AG08395 (cell line): ENCODE measurements around the gene OR9A2.
A peak's percentile ranks its signal among the peaks of the same experiment; 100 is the strongest.

Experiments used
- DNase-seq: peaks from one replicate; pipeline ENCODE4 v3.0.0; 2012; ENCODE audit warnings: mixed read lengths, low spot score

Gene OR9A2, protein sequence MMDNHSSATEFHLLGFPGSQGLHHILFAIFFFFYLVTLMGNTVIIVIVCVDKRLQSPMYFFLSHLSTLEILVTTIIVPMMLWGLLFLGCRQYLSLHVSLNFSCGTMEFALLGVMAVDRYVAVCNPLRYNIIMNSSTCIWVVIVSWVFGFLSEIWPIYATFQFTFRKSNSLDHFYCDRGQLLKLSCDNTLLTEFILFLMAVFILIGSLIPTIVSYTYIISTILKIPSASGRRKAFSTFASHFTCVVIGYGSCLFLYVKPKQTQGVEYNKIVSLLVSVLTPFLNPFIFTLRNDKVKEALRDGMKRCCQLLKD

GRCh38 chr7:143027032-143027431 lies at the start of gene OR9A2:
Gene OR9A2, minus strand, starts transcription at chr7:143027132. Its CDS starts 0 bp downstream, at chr7:143027132.
- no peak for DNase-seq

GRCh38 chr7:143074141-143074540 lies 47.2 kb upstream of the OR9A2 start:
- DNase-seq = no peak

GRCh38 chr7:143073556-143073955 lies 46.6 kb upstream of the OR9A2 start:
- no peak for DNase-seq

DNA sequence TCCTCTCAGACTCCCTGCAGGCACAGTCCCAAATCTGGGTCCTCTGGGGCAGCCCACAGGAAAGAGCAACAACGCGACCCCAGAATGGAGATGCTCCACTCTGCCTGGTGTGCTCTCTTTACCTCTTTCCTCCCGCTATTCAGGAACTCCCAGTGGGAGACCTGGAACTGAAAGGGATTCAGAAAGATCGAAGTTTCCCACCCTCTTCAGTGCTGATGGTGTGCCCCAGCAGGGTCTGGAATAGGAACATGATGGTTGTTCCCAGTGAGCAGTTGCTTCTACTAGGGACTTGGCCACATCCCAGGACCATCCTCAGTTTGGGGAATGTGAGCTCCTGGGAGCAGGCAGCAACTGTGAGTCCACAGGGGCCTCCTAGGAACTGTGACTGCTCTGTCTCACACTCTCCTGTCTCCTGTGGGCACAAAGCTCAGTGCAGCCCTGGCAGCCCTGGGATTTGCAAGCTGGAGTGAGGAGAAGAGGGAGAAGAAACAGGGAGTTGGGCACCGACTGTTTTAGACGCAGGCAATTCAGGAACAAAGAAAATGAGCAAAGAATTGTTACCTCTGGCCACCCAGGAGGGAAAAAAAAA lies 43.1 kb upstream of the OR9A2 start:
- no peak for DNase-seq

GRCh38 chr7:143068446-143068845 lies 41.5 kb upstream of the OR9A2 start:
- no peak for DNase-seq

GRCh38 chr7:143063741-143064140 lies 36.8 kb upstream of the OR9A2 start:
- DNase-seq = no peak

- no peak for DNase-seq
Observed at GRCh38 chr7:143055754-143056153, 28.8 kb upstream of the OR9A2 start.

GRCh38 chr7:143054621-143055020 lies 27.7 kb upstream of the OR9A2 start:
- no peak for DNase-seq

- no peak for DNase-seq
Observed at GRCh38 chr7:143052041-143052440, 25.1 kb upstream of the OR9A2 start, which contains the start of gene OR6V1. Gene OR6V1, plus strand, starts transcription at chr7:143052341. Its CDS starts 0 bp downstream, at chr7:143052341.

DNA sequence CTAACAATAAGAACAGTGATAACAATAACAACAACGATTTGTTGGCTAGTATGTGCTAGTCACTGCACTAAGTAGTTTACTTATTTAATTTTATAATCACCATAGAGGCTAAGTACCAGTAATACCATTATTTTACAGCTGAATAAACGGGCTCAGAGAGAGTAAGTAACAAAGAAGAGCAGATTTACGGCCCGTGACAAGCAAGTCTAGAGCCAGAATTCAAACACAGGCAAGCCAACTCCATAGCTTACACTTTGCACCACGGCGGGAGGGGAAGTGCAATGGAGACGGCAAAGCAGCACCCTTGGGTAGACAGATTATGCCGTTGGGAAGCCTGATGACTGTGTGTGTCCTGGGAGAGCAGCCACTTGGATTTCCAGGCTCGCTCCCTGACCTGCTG lies 24.0 kb upstream of the OR9A2 start:
- no peak for DNase-seq

GRCh38 chr7:143049362-143049761 lies 22.4 kb upstream of the OR9A2 start:
- DNase-seq = no peak

DNA sequence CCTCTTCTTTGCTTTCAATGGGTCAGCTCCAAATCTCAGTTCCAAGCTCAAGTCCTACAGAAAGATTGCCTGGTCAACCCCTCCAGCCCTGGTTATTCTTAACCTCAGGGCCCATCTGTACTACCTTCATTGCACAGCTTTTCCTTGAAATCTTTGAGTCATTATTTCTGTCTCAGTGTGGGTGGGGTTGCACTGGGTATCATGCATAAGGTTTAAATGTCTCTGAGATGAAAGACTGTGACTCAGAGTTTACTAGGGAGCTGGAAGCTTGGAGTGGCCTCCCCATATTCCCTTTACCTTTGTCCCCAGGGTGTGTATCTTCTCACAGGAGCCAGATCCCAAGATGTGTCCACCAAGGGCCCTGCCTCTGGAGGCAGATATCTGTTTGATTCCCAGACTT lies 21.9 kb upstream of the OR9A2 start:
- peak; percentile 8 for DNase-seq

- DNase-seq = no peak
Observed at GRCh38 chr7:143047326-143047725, 20.4 kb upstream of the OR9A2 start.

- no peak for DNase-seq
Observed at GRCh38 chr7:143046426-143046851, 19.5 kb upstream of the OR9A2 start.

DNA sequence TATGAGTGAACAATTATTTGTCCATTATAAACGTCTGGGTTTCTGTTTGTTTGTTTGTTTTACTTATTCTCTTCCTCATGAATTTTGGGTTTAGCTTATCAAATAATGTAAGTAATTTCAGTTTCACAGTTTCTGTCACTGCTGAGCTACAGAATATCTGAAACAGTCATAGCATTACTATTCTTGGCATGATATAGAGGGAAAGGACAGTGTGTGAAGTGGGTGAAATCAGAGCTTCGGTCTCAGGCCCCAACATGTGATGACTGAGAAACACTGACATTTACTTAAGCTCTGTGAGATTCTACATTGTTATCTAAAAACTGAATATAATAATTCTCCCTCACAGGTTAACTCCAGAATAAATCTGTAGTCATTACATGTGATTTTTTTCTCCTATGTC lies 16.5 kb upstream of the OR9A2 start:
- no peak for DNase-seq

GRCh38 chr7:143042790-143043271 lies 15.9 kb upstream of the OR9A2 start:
- DNase-seq = peak; percentile 13

DNA sequence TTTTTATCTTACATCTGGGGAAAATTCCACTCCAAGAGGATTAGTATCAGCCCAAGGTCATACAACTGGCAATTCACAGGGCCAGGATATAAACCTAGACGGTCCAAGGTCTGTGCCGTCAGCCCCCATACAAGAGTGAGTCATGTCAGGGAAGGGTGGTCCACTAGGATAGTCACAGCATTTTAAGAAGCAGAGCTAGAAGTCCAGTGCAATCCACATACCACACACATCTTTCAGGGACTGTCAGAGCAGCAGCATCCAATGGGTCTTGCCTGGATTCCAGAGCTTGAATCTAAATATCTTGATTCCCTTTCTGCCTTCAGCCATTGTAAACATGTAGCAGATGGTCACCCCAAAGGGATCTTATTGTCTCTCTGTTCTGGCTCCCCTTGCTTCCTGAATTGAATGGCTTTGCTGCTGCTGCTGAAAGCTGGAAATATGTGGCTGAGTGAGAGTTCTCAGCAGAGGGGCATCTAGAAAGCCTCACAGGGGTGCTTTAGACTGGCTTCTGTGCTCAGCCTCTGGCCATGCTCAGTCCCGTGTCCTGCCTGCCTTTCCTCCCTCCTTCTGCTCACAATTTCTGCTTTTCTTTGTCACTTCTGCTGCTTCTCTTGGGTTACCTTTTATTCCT lies 15.3 kb upstream of the OR9A2 start:
- no peak for DNase-seq

DNA sequence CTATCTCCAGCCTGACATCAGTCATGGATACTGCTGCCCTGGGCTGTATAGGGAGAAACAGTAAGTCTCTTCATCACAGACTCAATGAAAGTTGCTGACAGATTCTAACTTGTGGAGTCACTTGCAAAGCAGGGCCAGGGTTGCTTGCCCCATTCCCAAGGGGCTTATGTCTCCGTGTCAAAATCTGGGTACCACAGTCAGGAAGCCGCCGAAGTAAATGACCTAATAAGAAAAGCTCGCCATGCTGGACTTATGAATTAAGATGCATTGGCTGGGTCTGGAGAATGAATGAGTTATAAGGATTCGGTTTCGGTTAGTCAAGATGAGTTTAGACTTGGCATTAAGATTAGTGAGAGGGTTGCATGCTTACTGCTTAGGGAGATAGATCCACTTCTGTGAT lies 14.4 kb upstream of the OR9A2 start:
- no peak for DNase-seq

- DNase-seq = no peak
Observed at GRCh38 chr7:143040209-143040715, 13.3 kb upstream of the OR9A2 start.

DNA sequence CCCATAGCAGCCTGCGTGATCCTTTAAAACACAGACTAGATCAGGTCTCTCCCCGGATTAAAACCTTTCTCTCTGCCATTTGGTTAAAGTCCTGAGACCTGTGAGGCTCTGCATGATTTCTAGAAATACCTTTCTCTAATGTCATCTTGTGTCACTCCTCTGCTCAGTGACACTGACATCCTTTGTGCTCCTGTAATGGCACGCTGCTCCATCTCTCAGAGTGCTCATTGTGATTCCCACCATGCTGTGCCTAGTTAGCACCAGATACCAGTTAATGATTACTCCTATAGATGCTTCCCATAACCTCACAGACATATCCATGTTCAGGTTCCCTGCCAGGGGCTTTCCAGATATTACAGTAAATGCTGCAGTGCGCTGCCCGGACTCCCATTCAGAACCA lies 11.7 kb upstream of the OR9A2 start:
- no peak for DNase-seq

DNA sequence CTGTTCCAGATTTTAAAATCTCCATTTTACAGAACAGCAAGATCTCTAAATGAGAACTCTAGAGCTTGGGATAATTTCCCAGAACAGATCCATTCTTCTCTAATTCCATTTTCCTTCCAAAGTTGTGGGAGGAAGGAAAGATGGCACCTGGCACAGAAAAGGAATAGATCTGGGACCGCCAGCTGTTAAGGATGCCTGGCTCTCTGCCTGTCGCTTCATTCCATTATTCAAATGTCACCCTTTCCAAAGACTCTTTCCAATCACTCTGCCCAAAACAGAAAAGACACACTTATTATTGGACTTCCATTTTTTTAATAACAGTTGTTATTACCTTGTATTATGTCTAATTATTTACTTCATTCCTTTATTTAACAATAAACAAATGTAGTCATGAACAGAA lies 751 bp upstream of the OR9A2 start:
- DNase-seq = no peak

DNA sequence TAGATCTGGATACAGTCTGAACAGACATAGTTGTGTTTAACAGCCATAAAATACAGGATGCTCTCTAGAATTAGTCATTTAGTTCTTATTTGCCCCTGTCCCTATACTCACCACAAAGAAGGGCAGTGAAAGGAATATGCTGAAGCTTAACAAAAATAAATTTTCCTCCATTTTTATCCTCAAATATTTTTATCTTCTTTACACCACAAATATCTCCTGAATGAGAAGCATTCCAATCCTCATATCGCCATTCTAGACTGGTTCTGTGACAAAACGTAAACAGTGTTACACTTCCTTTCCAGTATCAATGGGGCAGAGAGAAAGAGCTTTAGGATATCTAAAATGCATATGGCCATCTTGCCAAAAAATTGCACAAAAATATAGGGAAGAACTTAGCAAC lies 1.6 kb downstream of the OR9A2 start:
- DNase-seq = no peak

GRCh38 chr7:143023047-143023446 lies 3.9 kb downstream of the OR9A2 start:
- DNase-seq = no peak
